HepG2 (cell line): Measurements from ENCODE around the gene C2orf81. TPM values are rescaled to one million over a fixed set of nuclear protein-coding genes. Genes with fewer than 3 reads are reported as not detected.

Experiments used
- AGO1 ChIP-seq: fragments of 200-400 bp; formaldehyde crosslinking; IDR thresholded peaks from 2 replicates; pipeline ENCODE4 v1.6.1; 2017; ENCODE audit warnings: mild to moderate bottlenecking, low read depth, low read length, moderate library complexity; ENCODE audit not compliant: poor library complexity, severe bottlenecking
- DDIT3 ChIP-seq: sonication (generic); formaldehyde crosslinking; IDR thresholded peaks from 2 replicates; pipeline ENCODE4 v1.4.0; 2020; ENCODE audit warnings: mild to moderate bottlenecking, missing genetic modification reagents
- ERF ChIP-seq: IDR thresholded peaks from 2 replicates; pipeline ENCODE4 v1.6.1; 2018; ENCODE audit warnings: missing biosample characterization, missing genetic modification reagents
- GFI1 ChIP-seq: sonication (generic); formaldehyde crosslinking; IDR thresholded peaks from 2 replicates; pipeline ENCODE4 v1.5.0; 2020; ENCODE audit warnings: missing genetic modification reagents, mild to moderate bottlenecking, borderline replicate concordance
- HBP1 ChIP-seq: IDR thresholded peaks from 2 replicates; pipeline ENCODE4 v1.6.1; 2016; ENCODE audit warnings: low read depth, control low read depth
- HES4 ChIP-seq: sonication (generic); formaldehyde crosslinking; IDR thresholded peaks from 2 replicates; pipeline ENCODE4 v1.9.0; 2021; ENCODE audit warnings: mild to moderate bottlenecking, missing genetic modification reagents, borderline replicate concordance
- NR0B2 ChIP-seq: sonication (generic); formaldehyde crosslinking; IDR thresholded peaks from 2 replicates; pipeline ENCODE4 v1.4.0; 2020; ENCODE audit warnings: mild to moderate bottlenecking, missing genetic modification reagents
- ONECUT2 ChIP-seq: sonication (generic); formaldehyde crosslinking; IDR thresholded peaks from 2 replicates; pipeline ENCODE4 v1.4.0; 2020; ENCODE audit warnings: missing genetic modification reagents
- PHB2 ChIP-seq: fragments of 450-650 bp; IDR thresholded peaks from 2 replicates; pipeline ENCODE4 v1.6.1; 2018; ENCODE audit not compliant: partially characterized antibody
- PRMT3 ChIP-seq: sonication (generic); formaldehyde crosslinking; IDR thresholded peaks from 2 replicates; pipeline ENCODE4 v1.8.1; 2022; ENCODE audit warnings: low read depth, mild to moderate bottlenecking, moderate library complexity, missing genetic modification reagents, borderline replicate concordance
- REXO4 ChIP-seq: sonication (generic); formaldehyde crosslinking; IDR thresholded peaks from 2 replicates; pipeline ENCODE4 v1.8.0; 2022; ENCODE audit warnings: missing genetic modification reagents, mild to moderate bottlenecking, borderline replicate concordance
- RXRA ChIP-seq: sonication (generic); formaldehyde crosslinking; IDR thresholded peaks from 2 replicates; pipeline ENCODE4 v1.5.1; 2020; ENCODE audit warnings: missing genetic modification reagents
- SP4 ChIP-seq: sonication (generic); formaldehyde crosslinking; IDR thresholded peaks from 2 replicates; pipeline ENCODE4 v1.8.1; 2023; ENCODE audit warnings: mild to moderate bottlenecking, missing genetic modification reagents
- TBP ChIP-seq: sonication (generic); formaldehyde crosslinking; IDR thresholded peaks from 2 replicates; pipeline ENCODE4 v1.5.0; 2020; ENCODE audit warnings: missing genetic modification reagents
- XRCC5 ChIP-seq: fragments of 200-400 bp; formaldehyde crosslinking; optimal IDR thresholded peaks from 2 replicates; pipeline ENCODE3; 2017; ENCODE audit warnings: mild to moderate bottlenecking, low read length
- ZFP90 ChIP-seq: sonication (generic); formaldehyde crosslinking; IDR thresholded peaks from 2 replicates; pipeline ENCODE4 v1.8.0; 2022; ENCODE audit warnings: missing genetic modification reagents, mild to moderate bottlenecking, inconsistent platforms, borderline replicate concordance
- ZNF136 ChIP-seq: sonication (generic); formaldehyde crosslinking; IDR thresholded peaks from 2 replicates; pipeline ENCODE4 v1.8.1; 2022; ENCODE audit warnings: low read depth, mild to moderate bottlenecking, moderate library complexity, missing genetic modification reagents
- ZNF510 ChIP-seq: sonication (generic); formaldehyde crosslinking; IDR thresholded peaks from 2 replicates; pipeline ENCODE4 v1.4.0; 2020; ENCODE audit warnings: low read depth, mild to moderate bottlenecking, missing genetic modification reagents
- ZNF687 ChIP-seq: sonication (generic); formaldehyde crosslinking; IDR thresholded peaks from 2 replicates; pipeline ENCODE4 v1.5.1; 2020; ENCODE audit warnings: mild to moderate bottlenecking, missing genetic modification reagents, moderate library complexity
- ZNF839 ChIP-seq: sonication (generic); formaldehyde crosslinking; IDR thresholded peaks from 2 replicates; pipeline ENCODE4 v1.4.0; 2020; ENCODE audit warnings: missing genetic modification reagents, mild to moderate bottlenecking, borderline replicate concordance
- ZSCAN30 ChIP-seq: sonication (generic); formaldehyde crosslinking; IDR thresholded peaks from 2 replicates; pipeline ENCODE4 v1.5.0; 2020; ENCODE audit warnings: mild to moderate bottlenecking, missing genetic modification reagents
- polyA plus RNA-seq, 8 experiments: library from polyadenylated mRNA; depleted of rRNA in 3 of 8; stranded (reverse) in 7 of 8; unstranded in 1 of 8; fragments of >200 nt; fragmentation: Illumina TruSeq in 4 of 8; extraction: Trizol in 4 of 8; gene quantifications; 2 replicates each; pipeline versions ENCODE4 v1.2.1 to v1.2.3, GENCODE V29; 2011 to 2016; ENCODE audit warnings: low read depth in 4 of 8, missing spikeins in 1 of 8, mixed read lengths in 1 of 8; ENCODE audit not compliant: insufficient read depth in 1 of 8
- total RNA-seq, 5 experiments: library from RNA; depleted of rRNA; stranded (reverse); fragments of >200 nt; fragmentation: Illumina TruSeq; extraction: Trizol; gene quantifications; 2 replicates each; pipeline ENCODE4 v1.2.3, GENCODE V29; 2016; ENCODE audit warnings: low read depth in 1 of 5
- TF ChIP-seq, protein P1 (sequence below): IDR thresholded peaks from 2 replicates; pipeline ENCODE4 v1.6.1; 2016; ENCODE audit warnings: missing compliant biosample characterization, missing genetic modification reagents, borderline replicate concordance

Gene C2orf81
- total and polyA plus RNA-seq, 2 of the 13 experiments (the other 11 are each of a cell fraction or from before 2014, with no cell fraction given), result 0.15 to 0.17 TPM

- TF ChIP-seq HES4 (CRISPR knock-in tag), result no peak
- no peak for TF ChIP-seq ZNF136
- no peak for TF ChIP-seq ZNF510
- no peak for TF ChIP-seq GFI1
- TF ChIP-seq AGO1, result peak; percentile 45
- no peak for TF ChIP-seq PHB2
- TF ChIP-seq REXO4 (CRISPR knock-in tag), result no peak
- TF ChIP-seq XRCC5, result no peak
- TF ChIP-seq ZNF839 (CRISPR knock-in tag), result no peak
- TF ChIP-seq ZSCAN30 (CRISPR knock-in tag), result no peak
- 0 out of 2 replicates have a peak, but pooled peaks have one; percentile 53 for TF ChIP-seq ZFP90 (CRISPR knock-in tag)
- no peak for TF ChIP-seq SP4
- no peak for TF ChIP-seq ONECUT2 (CRISPR knock-in tag)
- TF ChIP-seq TBP, result no peak
- TF ChIP-seq ERF (CRISPR knock-in tag), result no peak
- TF ChIP-seq HBP1 (CRISPR knock-in tag), result no peak; the same call in 1 of the 2 replicates
- no peak for TF ChIP-seq DDIT3 (CRISPR knock-in tag)
- TF ChIP-seq ZNF687, result peak; percentile 40; the same call in 1 of the 2 replicates
- 0 out of 2 replicates have a peak, but pooled peaks have one; percentile 47 for TF ChIP-seq NR0B2 (CRISPR knock-in tag)
- TF ChIP-seq, protein P1, sequence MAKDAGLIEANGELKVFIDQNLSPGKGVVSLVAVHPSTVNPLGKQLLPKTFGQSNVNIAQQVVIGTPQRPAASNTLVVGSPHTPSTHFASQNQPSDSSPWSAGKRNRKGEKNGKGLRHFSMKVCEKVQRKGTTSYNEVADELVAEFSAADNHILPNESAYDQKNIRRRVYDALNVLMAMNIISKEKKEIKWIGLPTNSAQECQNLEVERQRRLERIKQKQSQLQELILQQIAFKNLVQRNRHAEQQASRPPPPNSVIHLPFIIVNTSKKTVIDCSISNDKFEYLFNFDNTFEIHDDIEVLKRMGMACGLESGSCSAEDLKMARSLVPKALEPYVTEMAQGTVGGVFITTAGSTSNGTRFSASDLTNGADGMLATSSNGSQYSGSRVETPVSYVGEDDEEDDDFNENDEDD (CRISPR knock-in tag), result no peak
- TF ChIP-seq RXRA (CRISPR knock-in tag), result no peak
- 0 out of 2 replicates have a peak, but pooled peaks have one; percentile 31 for TF ChIP-seq PRMT3 (CRISPR knock-in tag)
These were observed 3.6 kb upstream of the C2orf81 start (continued) for GRCh38 chr2:74424995-74425406.
